Amniotic stem cell (primary cell): ENCODE data around the gene ATP8B3.
"Not testable (repeated sequence)": the region's sequence is repeated elsewhere in the genome, so short reads cannot be mapped to it uniquely, and the experiment has no call there.

ENCODE experiments used
- DNase-seq: peaks from one replicate; lab custom pipeline; 2025; lab: John Stamatoyannopoulos, UW

Gene ATP8B3

DNA sequence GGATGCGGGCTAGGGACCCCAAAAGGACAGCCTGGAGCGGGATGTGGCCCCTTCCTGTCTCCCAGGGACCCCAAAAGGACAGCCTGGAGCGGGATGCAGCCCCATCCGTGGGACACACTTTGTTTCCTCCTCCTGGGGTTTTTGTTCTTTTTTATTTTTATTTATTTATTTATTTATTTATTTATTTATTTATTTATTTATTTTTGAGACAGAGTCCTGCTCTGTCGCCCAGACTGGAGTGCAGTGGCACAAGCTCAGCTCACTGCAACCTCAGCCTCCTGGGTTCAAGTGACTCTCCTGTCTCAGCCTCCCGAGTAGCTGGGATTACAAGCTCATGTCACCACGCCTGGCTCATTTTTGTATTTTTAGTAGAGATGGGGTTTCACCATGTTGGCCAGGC is 14.8 kb downstream of the ATP8B3 start:
- not testable (repeated sequence) for DNase-seq

DNA sequence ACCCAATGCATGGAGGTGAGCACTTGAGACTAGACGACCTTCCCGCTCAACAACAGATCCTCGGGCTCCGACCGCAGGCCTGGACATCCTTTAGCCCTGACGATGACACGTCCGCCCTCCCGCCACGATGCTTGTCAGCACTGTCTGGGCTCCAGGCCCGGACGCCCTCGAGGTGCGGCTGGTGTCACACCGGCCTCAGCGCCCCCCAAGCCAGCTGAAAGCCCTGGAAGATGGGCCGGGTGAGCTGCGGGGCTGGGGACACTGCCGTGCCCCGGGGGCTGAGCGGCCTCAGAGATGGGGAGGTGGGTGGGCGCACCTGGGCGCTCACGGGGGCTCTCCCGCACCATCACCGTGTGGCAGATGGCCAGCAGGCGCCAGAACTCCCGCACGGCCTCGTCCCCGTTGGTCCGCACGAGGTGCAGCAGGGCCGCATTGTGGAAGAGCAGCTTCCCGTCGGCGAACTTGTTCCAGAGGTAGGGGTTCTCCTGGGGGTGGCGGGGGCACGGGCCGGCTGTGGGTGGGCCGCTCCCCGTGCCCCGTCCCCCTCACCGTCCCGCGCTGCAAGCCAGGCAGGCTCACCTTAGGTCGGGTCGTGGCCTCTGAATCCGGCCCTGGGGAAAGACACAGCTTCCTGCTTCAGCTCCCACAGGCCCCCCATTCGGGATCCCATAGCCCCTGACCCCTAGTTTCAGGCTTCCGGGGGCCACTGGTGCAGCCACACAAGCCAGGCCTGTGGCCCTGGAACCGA is 15.5 kb downstream of the ATP8B3 start:
- DNase-seq, result no peak

DNA sequence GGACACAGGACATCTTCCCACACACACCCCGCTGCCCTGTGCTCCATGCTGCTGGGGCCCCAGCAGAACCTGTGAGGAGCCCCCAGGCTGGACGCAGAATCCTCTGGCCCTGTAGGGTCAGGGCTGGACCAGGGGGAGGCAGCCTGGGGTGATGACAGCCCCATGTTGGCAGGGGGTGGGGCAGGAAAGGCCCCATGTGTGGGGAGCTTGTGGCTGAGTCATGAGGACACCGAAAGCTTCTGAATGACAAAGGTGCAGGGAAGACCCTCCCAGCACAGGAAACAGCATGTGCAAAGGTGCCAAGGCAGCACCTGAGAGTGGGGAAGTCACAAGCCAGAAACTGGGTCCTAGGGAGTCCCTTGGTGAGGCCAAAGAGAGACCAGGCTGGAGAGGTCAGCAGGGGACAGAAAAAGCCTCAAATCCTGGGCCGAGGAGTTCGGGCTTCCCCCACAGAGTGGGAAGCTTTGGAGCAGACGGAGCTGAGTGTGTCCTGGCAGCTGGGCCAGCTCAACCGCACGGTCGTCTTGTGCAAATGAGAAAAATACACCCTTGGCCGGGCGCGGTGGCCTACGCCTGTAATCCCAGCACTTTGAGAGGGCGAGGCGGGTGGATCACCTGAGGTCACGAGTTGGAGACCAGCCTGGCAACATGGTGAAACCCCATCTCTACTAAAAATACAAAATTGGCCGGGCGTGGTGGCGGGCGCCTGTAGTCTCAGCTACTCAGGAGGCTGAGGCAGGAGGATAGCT is 17.5 kb downstream of the ATP8B3 start:
- DNase-seq, result no peak

DNA sequence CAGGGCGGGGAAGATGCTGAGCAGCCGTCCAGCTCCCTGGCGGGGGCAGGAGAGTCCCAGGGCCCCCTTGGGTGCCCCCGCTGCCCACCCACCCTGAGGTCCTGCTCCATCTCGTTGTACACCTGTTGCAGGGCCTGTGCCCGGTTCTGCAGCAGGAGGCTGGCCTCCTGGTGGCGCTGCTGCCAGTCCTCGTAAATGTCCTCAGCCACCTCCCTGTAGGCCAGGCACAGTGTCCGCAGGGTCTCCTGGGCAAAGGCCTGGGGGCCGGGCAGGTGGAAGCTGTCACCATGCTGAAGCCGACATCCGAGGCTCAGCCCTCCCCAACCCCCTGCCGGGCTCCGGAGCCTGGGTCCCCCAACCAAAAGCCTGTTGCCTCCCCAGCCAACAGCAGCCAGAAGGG is 20.2 kb downstream of the ATP8B3 start:
- no peak for DNase-seq

DNA sequence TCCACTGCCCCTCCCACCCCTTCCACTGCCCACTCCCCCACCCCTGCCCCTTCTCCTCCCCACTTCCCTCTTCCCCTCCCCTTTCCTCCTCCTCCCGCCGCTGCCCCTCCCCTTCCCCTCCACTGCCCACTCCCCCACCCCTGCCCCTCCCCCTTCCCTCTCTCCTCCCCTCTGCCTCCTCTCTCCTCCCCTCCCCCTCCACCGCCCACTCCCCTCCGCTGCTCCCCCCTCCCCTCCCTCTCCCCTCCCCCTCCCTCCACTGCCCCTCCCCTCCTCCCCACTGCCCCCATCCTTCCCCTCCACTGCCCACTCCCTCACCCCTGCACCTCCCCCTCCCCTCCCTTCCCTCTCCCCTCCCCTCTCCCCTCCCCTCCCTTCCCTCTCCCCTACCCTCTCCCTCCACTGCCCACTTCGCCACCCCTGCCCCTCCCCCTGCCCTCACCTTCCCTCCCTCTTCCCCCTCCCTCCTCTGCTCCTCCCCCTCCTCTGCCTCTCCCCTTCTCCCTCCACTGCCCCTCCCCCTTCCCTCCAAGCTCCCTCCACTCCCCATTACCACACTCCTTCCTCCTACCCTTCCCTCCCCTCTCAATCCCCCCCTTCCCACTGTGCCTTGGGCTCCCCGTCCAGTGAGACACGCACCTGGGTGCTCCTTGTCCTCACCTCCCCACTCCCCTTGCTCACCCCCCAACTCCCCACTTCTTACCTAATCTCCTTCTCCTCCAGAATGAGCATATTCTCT is 21.9 kb downstream of the ATP8B3 start:
- DNase-seq, result no peak

DNA sequence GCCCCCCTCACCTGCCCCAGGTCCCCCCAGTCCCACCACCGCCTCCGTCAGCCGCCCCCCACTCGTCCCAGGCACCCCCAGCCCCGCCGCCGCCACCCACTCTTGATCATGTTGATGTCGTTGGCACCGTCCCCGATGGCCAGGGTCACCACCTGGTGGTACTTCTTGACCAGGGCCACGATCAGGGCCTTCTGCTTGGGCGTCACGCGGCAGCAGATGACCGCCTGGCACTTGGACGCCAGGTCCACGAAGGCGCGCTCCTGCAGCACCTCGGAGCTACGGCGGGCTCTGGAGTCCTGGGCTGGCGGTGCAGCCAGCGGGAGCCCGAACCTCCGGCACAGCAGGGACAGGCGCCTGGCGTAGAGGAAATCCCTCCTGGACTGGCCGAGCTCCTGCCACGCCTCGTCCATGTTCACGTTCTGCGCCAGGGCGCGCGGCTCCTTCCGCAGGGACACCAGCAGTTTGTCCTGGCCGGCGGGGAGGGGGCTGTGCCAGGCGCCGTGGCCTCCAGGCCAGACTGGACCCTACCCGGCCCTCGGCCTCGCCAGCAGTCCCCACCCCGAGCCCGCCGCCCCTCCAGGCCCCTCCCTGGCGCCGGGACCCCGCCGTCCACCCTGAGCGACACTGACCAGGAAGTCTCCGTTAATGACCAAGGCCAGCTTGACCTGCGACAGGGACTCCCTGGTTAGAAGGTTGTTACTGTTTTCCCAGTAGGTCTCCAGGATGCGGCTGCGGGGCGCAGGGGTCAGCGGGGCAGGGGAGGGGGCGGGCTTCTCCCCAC is 22.6 kb downstream of the ATP8B3 start:
- DNase-seq, result no peak

DNA sequence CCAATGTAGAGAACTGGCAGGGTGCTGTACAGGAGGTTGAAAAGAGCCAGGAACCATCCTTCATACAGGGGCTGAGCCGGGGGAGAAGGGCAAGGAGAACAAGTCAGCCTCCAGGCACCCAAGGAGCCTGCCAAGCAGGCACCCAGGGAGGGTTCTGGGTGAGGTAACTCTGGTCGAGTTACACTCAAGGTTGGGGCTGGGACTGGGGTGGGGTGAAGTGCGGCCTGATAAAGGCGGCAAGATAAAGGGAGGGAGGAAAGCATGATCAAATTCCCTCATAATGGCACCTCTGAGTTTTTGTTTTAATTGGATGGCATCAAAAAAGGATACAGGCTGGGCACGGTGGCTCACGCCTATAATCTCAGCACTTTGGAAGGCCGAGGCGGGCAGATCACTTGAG is 25.0 kb downstream of the ATP8B3 start:
- no peak for DNase-seq

DNA sequence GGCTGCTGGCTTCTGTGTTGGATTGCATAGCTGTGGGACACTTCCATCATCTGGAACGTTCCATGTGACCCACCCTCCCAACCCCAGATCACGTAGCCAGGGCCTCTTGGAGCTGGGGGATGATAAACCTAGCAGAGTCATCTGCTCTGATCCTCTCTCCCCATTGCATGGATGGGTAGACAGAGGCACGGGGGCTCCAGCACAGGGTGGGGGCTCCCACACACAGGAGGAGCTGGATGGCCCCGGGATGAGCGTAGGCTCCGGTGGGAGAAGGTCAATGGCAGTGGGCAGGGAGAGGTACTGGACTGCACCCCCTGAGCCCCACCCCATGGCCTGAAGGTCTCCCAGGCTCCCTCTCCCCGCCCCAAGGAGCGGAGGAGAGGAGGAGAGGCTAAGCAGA is 25.4 kb downstream of the ATP8B3 start:
- DNase-seq, result no peak

DNA sequence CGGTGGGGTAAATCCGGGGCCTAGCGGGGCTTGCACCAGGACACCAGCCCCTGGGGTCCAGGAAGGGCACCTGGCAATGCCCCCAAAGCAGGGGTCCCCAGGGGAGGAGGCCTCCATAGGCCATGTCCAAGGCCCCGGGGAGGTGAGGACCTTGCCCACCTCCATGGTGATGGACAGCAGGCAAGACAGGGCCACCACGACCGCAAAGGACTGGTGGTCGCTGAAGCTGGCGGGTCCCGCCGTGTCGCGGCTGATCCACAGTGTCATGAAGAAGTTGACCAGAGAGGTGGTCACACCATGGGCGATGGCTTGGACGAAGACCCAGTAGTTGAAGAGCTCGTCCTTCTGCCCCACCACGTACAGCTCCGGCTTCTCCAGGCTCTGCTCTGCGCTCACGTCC is 26.8 kb downstream of the ATP8B3 start:
- DNase-seq, result no peak

GRCh38 chr19:1783874-1784273 is 28.2 kb downstream of the ATP8B3 start:
- DNase-seq, result no peak

DNA sequence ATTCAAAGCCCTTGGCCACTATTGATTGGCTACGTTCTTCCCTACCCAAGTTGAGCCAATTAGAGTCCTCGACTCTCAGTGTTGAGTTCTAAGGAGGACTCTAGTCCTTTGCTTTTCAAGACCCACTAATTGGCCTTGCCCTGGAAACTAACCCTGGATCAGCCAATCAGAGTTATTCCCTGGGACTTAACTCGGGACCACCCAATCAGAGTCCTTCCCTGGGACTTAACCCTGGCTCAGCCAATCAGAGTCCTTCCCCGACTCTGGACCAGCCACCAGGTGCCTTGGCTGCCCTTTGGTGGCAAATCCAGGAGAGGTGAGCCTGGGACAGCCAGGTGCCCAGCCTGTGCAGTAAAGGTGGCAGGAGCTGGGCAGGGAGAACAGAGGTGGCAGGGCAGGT is 28.7 kb downstream of the ATP8B3 start:
- DNase-seq, result no peak

DNA sequence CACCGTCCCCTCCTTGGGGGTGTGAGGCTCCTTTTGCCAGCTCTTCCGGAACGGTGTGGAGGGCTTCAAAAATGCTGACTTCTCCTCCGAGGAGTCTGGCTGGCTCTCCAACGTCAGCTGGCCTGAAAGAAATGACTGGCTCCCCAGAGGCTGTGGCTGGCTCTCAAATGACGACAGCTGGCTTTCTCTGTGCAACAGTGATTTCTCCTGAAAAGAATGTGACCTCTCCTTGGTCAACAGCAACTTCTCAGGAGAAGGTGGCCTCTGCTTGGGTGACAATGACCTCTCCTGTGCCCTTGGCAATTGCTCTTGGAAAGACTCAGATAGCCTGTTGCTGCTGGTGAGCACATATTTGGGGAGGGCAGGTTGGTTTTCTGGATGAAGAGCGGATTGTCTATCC is 29.6 kb downstream of the ATP8B3 start:
- no peak for DNase-seq

DNA sequence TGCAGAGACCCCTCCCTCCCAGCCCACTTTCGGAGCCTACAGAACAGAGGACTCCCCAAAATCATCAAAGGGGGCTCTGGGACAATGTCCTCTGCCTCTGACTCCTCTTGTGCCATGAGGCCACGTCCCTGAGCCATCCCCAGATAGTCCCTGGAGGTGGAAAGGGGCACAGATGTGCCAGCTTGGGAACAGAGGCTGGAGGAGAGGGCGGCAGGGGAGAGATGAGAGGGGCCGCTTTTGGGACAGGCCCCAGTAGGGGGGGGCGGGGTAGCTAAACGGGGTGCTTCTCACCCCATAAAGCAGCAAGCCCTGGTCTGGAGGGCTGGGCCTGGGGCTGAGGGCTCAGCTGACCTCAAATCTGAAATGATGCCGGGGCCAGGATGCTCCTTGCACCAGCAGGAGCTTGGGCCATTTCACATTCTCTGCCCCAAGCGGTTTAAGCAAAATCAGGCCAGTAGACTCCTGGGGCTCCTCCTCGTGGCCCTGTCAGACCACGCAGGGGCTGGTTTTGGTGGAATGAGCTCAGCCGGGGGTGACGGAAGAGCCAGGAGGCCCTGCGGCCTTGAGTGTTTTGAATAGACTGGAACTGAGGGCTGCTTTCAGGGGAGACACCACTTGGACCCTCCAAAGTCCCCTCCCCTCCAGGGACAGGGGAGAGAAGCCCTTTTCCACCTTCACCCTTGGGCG is 31.7 kb downstream of the ATP8B3 start:
- DNase-seq, result no peak

- DNase-seq, result no peak
These were observed 32.5 kb downstream of the ATP8B3 start for GRCh38 chr19:1779574-1779973.

GRCh38 chr19:1777149-1777548 is 34.9 kb downstream of the ATP8B3 start:
- DNase-seq, result no peak

DNA sequence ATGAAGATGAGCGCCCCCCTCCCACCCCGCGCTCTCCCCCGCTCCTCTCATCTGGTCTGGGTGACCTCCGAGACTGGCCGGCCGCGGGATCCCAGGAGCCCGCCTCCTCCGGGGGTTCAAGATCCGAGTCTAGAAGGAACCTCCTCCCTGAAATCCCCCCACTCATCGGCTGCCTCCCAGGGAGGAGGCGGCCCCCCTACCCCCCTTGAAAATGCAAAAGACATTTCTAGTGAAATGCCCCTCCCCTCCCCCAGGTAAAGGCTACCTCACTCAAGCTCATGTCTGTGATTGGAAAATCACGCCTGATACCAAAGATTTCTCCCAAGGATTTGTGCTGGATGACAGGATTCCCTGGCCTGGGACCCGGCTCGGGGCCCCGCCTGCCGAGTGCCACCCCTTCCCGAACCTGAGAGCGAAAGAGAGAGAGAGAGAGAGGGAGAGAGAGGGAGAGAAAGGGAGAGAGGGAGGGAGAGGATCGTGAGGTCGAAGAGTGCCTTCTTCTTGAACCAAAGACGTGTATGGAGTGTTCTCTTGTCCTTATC is 35.4 kb downstream of the ATP8B3 start:
- DNase-seq, result no peak

GRCh38 chr19:1775951-1776605 is 36.0 kb downstream of the ATP8B3 start:
- DNase-seq, result no peak

- DNase-seq, result no peak
These were observed 36.9 kb downstream of the ATP8B3 start for GRCh38 chr19:1774989-1775772.

GRCh38 chr19:1773184-1773583 is 38.9 kb downstream of the ATP8B3 start:
- DNase-seq, result no peak
